ENCODE results near the gene ADGRL3.
"Not testable (repeated sequence)": the region's sequence is repeated elsewhere in the genome, so short reads cannot be mapped to it uniquely, and the experiment has no call there.

ADGRL3 gene

DNA sequence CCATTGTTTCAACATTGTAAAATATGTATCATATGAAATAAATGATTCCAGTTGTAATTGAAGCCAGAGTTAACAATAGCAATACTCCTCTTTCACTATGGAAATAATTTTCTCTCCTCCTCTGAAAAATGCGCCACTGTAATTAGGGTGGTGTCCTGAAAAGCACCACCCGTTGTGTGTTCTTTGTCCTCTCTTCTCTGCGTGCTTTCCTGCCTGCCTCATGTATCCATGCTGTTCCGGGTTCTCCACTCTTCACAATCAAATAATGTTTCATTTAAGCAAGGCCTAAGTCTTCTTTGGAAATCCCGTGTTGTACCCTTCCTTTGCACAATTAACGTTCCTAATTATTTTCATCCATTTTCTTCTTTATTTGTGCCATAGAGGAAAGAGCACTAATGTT lies 293.3 kb downstream of the ADGRL3 start:
- DNase-seq (ENCODE audit: low read depth, low spot score) = no peak

DNA sequence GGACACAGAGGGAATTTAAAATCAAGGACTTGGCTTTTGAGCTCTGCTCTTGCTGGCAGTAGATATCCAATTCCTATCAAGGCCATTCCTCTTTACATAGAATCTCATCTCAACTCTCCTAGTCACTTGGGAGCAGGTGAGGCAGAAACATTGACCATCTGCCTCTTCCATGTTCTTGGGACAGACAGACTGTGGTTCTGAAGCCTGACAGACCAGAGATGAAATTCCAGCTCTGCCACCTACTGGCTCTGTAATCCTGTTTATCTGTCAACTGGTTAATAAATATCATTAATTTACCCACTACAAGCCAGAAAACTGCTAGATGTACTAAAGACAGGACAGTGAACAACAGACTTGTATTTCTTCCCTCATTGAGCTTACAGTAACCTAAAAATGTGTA lies 300.8 kb downstream of the ADGRL3 start:
- DNase-seq (ENCODE audit: low read depth, low spot score) = no peak

DNA sequence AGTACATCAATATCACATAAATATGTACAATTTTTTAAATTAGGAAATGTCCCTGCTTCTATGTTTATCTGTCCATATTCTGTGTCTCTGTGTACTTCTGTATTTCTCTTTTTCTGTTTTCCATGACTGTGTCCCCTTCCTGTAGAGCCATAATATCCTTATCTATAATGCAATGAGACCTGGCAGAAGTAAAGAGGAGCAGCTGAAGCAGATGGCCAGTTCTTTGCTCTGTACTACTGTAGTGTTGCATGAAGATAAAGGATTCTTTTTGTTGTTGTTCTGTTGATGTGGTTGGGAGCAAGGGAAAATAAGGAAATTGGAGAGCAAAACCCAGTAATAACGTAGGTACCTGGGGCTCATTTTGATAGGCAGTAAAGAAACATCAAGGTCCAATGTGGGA lies 301.7 kb downstream of the ADGRL3 start:
- no peak for DNase-seq (ENCODE audit: low read depth, low spot score)

DNA sequence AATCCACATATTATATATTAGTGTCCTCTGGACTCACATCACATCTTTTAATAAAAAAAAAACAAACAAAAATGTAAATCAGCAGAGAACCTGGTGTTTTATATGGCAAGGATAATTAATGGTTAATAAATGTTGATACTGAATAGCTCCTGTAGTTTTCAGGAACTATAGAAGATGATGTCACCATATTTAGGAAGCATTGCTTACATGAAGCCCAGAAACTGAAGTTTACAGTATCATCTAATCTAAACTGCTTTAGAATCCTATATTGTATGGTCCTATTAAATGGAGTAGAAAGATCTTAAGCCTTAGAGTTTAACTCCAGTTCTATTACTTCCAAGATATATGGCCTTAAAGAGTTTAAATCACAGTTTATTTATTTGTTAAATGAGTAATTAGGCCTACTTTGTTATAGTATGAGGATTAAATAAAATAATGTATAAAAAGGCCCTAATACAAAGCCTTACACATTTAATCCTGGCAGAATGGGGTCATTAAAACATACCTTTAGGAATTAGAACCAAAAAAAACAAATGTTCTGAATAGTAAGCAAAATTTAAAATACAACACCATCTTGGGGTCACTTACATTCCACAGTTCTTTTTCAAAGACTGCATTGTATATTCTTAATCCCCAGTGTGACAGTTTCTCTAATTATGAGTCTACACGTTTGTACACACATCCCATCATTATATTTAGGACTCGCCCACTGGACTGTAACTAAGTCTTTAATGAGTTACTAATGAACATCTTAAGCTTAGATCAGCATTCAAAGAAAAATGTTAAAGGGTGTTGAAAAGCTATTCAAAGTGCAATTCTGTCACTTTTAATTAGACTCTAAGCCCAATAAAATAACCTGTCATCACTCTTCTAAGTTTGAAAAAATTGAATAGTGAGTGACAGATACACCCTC lies 305.9 kb downstream of the ADGRL3 start:
- no peak for DNase-seq (ENCODE audit: low read depth, low spot score)

DNA sequence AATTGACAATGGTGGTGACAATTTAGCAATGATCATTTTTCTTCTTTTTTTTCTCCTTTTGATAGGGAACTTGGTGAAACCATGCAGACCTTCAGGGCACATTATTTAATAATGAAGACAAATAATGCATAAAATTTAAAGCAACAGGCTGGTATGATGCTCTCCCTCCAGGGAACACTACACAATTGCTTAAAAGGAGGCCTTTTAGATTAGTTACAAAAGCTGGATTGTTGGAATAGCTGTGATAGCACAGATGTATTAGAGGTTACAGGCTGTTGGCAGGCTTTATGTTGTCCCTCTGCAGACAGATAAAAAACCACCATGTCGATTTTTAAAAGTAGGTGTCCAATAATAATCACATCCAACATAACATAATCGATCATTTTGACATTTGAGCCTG lies 307.0 kb downstream of the ADGRL3 start:
- no peak for DNase-seq (ENCODE audit: low read depth, low spot score)

DNA sequence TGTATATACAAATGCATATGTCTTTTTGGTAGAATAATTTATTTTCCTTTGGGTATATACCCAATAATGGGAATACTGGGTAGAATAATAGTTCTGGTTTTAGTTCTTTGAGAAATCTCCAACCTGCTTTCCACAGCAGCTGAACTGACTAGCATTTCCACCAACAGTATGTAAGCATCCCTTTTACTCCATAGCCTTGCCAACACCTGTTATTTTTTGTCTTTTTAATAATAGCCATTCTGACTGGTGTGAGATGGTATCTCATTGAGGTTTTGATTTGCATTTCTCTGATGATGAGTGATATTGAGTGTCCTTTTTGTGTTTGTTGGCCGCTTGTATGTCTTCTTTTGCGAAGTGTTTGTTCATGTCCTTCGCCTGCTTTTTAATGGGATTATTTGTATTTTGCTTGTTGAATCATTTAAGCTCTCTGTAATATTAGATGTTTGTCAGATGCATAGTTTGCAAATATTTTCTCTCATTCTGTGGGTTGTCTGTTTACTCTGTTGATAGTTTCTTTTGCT lies 309.7 kb downstream of the ADGRL3 start:
- not testable (repeated sequence) for DNase-seq (ENCODE audit: low read depth, low spot score)

DNA sequence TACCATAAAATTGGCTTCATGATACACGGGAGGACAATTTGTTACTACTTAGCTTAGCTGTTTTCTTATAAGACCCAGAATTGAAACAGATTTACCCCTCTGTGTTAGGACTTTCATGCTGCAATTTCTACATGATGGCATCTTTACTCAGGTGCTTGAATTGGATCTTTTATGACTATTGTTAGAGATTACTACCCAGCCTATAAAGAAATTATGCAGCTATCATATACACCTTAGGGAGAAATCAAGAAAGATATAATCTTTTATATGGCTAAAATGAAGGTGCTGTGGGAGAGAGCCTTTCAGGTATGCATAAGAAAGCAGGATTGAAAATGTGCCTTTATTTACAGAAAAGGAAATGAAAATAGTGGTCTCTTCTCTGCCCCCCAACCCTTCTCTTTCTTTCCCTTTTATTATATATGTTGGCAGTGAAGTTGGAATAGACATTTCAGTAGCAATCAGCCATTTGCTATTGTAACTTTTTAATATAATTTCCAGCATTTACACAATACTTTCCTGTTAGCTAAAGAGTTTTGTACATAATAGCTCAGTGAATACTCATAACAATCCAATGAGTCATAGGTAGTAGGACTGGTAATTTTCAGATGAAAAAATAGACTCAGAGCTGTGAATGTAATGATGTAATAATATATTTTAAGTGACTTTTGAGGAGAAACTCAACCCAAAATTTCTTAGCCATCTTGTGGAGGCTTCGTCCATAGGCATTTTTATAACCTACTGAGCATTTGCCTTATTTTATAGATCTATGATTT lies 311.8 kb downstream of the ADGRL3 start:
- DNase-seq (ENCODE audit: low read depth, low spot score) = no peak

DNA sequence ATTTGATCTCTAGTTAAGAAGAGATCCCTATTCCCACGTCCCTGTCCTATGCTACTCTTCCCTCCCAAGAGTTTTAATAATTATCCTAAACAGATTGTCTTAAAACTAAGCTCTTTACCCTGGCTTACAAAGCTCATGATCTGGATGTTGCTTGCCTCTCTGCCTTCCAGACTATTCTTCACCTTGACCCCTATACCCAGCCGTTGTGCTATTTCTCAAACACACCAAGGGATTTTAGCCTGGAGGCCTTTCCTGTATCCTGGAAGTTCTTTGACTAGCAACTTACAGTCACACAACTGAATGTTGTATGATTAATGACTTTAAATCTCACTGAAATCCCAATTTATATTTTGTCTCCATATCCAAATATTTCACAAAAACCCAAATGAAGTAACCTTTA lies 314.9 kb downstream of the ADGRL3 start:
- no peak for DNase-seq (ENCODE audit: low read depth, low spot score)

DNA sequence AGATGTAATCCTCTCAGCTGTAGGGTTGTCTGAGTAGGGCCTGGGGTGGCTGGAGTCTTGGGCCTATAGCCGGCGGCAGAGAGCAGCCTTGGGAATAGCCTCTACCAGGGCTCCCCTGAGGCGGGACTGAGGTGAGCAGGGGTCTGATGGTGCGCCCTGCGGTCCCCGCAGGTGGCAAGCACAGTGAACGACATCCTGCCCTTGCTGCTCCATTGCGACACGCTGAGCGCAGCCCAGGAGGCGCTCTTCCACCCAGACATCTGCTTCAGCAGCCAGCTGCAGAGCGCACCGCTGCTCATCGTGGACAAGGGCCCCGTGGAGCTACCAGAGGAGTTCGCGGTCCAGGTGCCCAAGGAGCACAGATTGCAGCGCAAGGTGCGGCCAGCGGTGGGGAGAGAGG lies 317.0 kb downstream of the ADGRL3 start:
- no peak for DNase-seq (ENCODE audit: low read depth, low spot score)

DNA sequence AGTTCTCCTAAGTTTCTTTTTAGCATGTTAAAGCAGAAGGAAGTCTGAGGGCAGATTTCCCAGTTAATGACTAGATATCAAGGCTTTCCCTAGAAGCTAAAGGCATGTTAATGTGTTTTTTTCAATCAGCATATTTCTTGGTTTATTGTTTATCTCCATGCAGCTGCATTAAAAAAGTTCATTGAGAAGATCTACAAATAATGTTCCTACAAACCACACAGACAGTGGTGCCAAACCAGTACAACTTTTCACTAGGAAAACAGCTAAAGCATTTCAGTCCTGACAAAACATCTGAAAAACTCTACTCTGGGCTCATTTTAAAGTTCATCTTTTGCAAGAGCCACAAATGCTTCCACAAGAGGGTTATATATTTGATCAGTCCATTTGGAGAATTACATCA lies 320.0 kb downstream of the ADGRL3 start:
- no peak for DNase-seq (ENCODE audit: low read depth, low spot score)

DNA sequence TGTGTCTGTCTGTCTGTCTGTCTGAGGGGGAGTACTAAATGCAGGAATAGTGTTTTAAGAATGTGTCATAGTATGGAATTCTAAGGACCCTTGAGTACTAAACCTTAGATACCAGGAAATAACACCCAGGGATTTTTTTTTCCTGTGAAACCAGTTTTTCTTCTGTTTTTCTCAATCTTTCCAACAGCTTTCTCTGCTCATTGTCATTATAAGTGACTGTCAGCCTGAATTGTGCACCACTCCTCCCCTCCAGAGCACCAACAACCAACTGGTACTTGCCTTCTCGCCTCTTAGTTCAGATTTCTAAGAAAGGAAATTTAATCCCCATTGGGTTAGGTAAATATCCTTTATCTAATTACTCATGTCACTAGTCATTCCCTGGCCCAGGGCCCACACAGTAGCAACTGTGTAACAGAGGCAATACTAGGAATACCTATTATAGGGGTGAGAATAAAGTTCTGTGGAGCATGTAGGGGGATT lies 320.6 kb downstream of the ADGRL3 start:
- no peak for DNase-seq (ENCODE audit: low read depth, low spot score)

DNA sequence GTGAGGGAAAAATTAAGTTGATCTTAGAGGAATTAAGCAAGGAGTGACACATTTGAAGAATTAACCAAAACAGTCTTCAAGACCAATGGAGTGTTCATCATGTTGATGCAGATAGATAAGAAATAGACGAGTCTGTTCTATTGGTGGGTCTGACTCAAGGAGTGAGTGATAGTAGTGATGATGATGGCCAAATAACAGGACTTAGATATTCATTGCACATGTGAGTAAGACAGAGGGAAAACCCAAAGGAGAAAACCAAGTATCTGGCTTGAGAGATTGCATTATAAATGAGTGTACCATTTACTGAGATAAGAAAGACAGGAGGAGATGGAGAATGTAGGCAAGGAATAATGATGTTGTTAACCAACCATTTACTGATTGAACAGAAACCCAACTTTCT lies 321.3 kb downstream of the ADGRL3 start:
- no peak for DNase-seq (ENCODE audit: low read depth, low spot score)

DNA sequence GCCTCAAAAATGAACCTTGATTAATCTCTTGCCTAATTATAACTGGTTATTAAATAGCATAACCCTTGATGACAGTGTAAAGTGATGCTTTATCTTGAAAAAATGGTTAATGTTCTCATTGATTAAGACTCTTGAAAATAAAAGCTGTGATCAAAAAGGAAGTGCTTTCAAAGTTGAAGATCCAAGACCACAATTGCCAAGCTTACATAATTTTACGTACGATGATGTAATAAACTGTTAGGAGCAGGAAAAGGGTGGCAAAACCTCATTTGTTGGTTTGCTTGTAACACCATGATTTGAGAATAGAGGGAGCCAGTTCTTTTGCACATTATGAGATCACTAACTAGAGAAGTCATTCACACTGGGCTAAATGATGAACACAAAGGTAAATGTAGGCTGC lies 322.2 kb downstream of the ADGRL3 start:
- DNase-seq (ENCODE audit: low read depth, low spot score) = no peak

DNA sequence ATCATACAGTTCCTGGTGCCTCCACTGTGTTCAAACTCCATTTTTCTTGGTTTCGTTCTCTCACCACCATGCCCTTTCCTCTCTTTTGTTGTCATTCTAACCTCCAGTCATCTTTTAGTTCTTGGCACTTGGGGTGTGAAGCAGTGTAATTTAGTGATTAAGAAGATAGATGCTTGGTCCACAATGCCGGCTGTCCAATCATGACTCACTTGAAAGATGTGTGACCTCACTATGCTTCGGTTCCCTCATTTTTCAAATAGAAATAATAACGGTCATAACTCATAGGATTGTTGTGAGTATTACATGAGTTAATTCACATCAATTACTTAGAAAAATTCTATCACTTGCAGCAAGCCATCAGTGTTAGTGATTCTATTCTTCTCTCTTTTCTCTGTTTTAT lies 327.8 kb downstream of the ADGRL3 start:
- no peak for DNase-seq (ENCODE audit: low read depth, low spot score)

DNA sequence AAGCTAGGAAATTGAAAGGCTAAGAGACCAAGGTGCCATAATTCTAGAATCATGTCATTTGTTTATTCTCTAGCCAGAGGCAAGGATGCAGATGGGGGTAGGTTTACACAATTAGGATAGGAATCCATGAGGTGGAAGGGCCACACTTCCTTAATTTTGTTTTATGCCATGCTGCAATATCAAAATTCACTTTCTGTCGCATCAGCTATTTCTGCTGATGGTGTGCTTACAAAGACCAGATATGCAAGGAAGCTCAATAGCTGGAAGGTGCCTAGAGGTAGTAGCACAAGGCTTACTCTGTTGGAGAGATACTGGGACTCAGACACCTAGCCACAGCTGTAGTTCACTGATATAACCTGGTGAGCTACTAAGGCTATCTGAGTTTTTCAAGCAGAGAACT lies 328.5 kb downstream of the ADGRL3 start:
- DNase-seq (ENCODE audit: low read depth, low spot score) = no peak

DNA sequence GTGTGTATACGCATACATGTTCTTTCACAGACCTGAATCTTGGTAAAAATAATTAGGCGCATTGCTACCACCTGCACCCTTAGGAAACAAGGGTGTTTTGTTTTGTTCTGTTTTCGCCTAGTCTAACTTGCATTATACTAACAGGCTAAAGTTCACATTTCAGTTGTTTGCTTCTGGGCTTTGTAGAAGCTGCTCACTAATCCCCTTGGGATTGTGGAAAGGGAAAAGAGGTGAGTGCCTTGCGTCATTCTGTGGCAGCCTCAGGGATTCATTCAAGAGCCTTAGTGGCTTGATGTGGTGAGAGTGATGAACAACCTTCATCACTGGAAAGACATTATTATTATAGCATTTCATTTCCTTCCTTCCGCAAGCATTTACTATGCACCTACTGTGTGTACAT lies 331.1 kb downstream of the ADGRL3 start:
- no peak for DNase-seq (ENCODE audit: low read depth, low spot score)

DNA sequence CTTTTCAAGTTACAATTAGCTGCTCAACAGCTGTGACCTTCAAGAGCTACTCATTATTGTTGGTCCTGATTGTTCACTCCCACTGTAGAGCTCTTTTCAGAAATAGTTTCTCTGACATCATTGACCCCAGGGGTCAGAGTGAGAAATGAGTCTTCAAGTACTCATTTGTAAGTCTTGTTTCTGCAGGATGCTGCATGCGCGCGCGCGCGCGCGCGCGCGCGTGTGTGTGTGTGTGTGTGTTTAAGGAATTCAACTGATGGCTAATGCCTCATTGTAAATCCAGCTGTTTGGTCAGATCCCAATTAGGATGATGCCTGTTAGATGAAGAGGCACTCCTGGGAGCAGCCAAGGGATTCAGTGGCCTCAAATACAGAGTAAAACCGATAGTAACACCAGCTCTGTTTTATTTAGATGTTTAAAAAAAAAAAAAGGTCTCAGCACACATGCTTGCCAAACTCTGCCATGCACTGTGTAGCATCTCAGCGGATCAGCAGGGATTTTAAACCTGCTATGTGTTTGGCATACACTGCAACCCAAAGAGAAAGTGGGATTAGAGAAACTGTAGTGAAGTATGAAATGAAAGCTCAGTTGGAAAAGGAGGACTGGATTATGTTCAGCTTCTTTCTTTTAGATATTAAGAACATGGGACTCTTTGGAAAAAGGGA lies 332.3 kb downstream of the ADGRL3 start:
- no peak for DNase-seq (ENCODE audit: low read depth, low spot score)

DNA sequence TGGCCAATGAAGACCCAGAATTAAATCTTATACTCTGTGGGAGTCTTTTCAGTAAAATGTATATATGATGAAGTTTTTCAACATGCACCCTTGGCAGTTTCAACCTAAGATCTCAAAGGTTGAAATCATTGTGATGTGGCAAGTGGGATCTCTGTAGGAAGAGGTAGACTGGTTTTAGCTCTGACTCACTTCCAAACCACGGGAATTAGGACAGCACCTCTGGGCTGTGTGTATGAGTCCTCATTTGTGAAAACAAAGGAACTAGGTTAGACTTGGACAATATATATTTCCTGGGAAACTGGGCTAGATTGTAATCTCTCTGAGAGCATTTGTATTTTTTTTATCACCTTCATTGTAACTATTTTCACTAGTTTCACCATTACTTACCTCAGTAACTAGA lies 333.0 kb downstream of the ADGRL3 start:
- DNase-seq (ENCODE audit: low read depth, low spot score) = no peak

DNA sequence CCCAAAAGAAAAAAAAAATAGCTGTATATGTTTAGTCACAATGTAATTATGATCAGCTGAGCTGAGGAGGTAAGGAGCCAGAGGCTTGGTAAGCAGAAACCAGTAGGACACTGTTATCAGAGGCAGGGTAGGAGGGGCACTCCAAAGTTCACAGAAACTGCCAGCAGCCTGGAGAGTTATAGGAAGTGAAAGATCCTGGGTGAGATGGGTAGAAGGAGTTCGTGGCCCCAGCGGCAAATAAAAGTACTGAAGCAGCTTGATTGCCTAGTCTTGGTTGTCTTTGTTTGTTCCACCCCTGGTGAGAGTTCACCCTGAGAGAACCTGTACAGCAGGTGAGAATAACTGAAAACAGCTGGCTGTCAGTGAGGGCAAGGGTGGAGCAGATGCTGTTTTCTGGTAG lies 340.8 kb downstream of the ADGRL3 start:
- DNase-seq (ENCODE audit: low read depth, low spot score) = no peak

DNA sequence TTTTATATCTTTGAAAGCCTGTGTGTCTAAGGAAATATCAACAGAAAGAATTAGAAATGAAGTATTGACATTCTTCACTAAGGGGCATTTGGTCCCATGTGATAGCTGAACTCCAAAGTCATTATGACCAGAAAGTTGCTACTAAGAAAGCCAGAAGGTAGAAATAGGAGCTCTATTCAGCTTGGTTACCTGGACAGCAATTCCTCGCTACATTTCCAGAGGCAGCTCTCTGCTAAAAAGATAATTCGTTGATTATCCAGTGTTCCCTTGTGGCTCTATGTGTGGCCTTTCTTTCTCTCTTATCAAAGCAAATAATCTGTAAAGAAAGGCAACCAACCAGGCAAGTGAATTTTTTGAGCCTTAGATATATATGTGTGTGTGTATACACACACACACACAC lies 341.3 kb downstream of the ADGRL3 start:
- DNase-seq (ENCODE audit: low read depth, low spot score) = no peak

DNA sequence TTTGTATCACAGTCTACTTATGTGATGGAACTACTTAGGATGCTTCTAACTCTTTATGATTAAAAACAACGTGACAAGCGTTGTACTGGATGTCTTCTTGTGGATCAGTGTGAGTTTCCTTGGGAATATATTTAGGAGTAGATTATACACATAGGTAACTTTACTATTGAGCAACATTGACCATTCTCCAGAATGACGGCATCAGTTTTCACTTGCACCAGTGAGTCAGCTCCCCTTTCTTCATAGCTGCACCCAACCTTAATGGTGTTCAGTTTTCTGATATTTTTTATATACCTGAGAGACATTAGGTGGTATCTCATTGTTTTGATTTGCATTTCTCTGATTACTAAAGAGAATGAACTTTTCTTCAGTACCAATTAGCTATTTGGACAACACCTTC lies 343.9 kb downstream of the ADGRL3 start:
- no peak for DNase-seq (ENCODE audit: low read depth, low spot score)

DNA sequence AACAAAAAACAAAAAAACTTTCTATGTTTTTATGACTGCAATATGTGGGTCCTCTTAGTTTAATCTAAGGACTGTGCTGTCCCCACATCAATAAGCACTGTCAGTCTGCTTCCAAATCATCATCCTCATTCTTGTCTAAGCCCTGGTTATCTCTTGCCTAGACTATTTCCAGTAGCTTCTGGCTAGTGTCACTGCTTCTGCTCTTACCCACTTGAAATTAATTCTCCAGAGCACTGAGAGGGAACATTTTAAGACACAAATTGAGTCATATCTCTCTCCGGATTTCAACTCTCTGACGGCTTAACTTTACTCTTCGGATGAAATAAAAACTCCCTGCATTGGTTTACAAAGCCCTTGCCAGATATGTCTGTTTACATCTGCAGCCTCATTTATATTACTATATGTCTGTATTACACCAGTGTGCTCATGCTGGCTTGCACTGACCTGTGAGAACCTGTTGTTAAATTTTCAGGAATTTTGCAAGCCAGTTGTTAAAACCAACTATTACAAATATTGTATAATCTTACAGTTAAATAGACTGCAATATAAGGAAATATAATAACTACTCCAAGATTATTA lies 345.9 kb downstream of the ADGRL3 start:
- DNase-seq (ENCODE audit: low read depth, low spot score) = no peak

Measured in activated CD4-positive, CD25-positive, alpha-beta regulatory T cell treated with anti-CD3 and anti-CD28 coated beads, Interleukin-2, amount 50 U/mL, for 16 hours (primary cell).